ENCODE results near the gene PPM1M. TPM values are rescaled to one million over a fixed set of nuclear protein-coding genes. Genes with fewer than 3 reads are reported as not detected.

PPM1M gene
- polyA plus RNA-seq, 1 donor: 16.6 TPM

- no peak for DNase-seq
Measured at GRCh38 chr3:52230461-52230860, 15.1 kb upstream of the PPM1M start.

- DNase-seq: no peak
Measured at GRCh38 chr3:52230889-52231499, 14.6 kb upstream of the PPM1M start.

- DNase-seq: no peak
Measured at GRCh38 chr3:52231502-52232278, 13.9 kb upstream of the PPM1M start.

- no peak for DNase-seq
Measured at GRCh38 chr3:52232279-52233107, 13.1 kb upstream of the PPM1M start.

- DNase-seq: no peak
Measured at GRCh38 chr3:52233108-52233591, 12.4 kb upstream of the PPM1M start.

- DNase-seq: no peak
Measured at GRCh38 chr3:52233968-52234367, 11.6 kb upstream of the PPM1M start.

GRCh38 chr3:52234516-52235447 lies 10.8 kb upstream of the PPM1M start:
- DNase-seq: no peak

- DNase-seq: no peak
Measured at GRCh38 chr3:52236424-52236886, 9.1 kb upstream of the PPM1M start.

- no peak for DNase-seq
Measured at GRCh38 chr3:52237006-52237656, 8.4 kb upstream of the PPM1M start.

- DNase-seq: no peak
Measured at GRCh38 chr3:52237657-52238172, 7.8 kb upstream of the PPM1M start.

GRCh38 chr3:52238193-52238760 lies 7.3 kb upstream of the PPM1M start:
- no peak for DNase-seq

- DNase-seq: no peak
Measured at GRCh38 chr3:52238761-52239701, 6.5 kb upstream of the PPM1M start, which contains the start of gene TWF2. Gene TWF2 (minus strand): TSS chr3:52239158. CDS start chr3:52239016, 142 bp downstream.

GRCh38 chr3:52240059-52240885 lies 5.3 kb upstream of the PPM1M start:
- no peak for DNase-seq

GRCh38 chr3:52240886-52241370 lies 4.6 kb upstream of the PPM1M start:
- no peak for DNase-seq

GRCh38 chr3:52242039-52242438 lies 3.5 kb upstream of the PPM1M start:
- no peak for DNase-seq

- DNase-seq: no peak
Measured at GRCh38 chr3:52243791-52244628, 1.5 kb upstream of the PPM1M start.

GRCh38 chr3:52246264-52246620 lies 683 bp downstream of the PPM1M start:
- DNase-seq: no peak

Measured in left kidney (tissue), 2 donors.